Inferior parietal cortex (tissue), 1 donor: ENCODE results near the gene NSA2.

ENCODE experiments used
- DNase-seq: peaks from one replicate; pipeline ENCODE4 v3.0.0-alpha.2; 2016; ENCODE audit errors: extremely low spot score

Gene NSA2

GRCh38 chr5:74816875-74817274 lies 49.8 kb downstream of the NSA2 start:
- DNase-seq: no peak

- no peak for DNase-seq
Observed at GRCh38 chr5:74822288-74822687, 55.2 kb downstream of the NSA2 start.

- DNase-seq: no peak
Observed at GRCh38 chr5:74829413-74829812, 62.4 kb downstream of the NSA2 start.
